Left hindlimb (tissue), 1 donor: Measurements from ENCODE around the gene KIFC3.
"Not testable (repeated sequence)": the region's sequence is repeated elsewhere in the genome, so short reads cannot be mapped to it uniquely, and the experiment has no call there.

Experiments used
- DNase-seq: peaks from one replicate; pipeline ENCODE4 v3.0.0-alpha.2; 2018

The KIFC3 gene

GRCh38 chr16:57750796-57751538, 51.3 kb downstream of the KIFC3 start:
- no peak for DNase-seq

- DNase-seq = no peak
Observed at GRCh38 chr16:57749856-57750452, 52.3 kb downstream of the KIFC3 start.

GRCh38 chr16:57749101-57749692, 53.1 kb downstream of the KIFC3 start:
- DNase-seq = no peak

GRCh38 chr16:57748596-57748995, 53.7 kb downstream of the KIFC3 start:
- no peak for DNase-seq

GRCh38 chr16:57747996-57748395, 54.3 kb downstream of the KIFC3 start:
- DNase-seq = no peak

- no peak for DNase-seq
Observed at GRCh38 chr16:57747496-57747895, 54.8 kb downstream of the KIFC3 start.

GRCh38 chr16:57747091-57747490, 55.2 kb downstream of the KIFC3 start:
- no peak for DNase-seq

GRCh38 chr16:57746316-57746715, 56.0 kb downstream of the KIFC3 start:
- DNase-seq = not testable (repeated sequence)

- DNase-seq = no peak
Observed at GRCh38 chr16:57745768-57746167, 56.5 kb downstream of the KIFC3 start.

GRCh38 chr16:57744642-57744903, 57.7 kb downstream of the KIFC3 start:
- DNase-seq = no peak

GRCh38 chr16:57743886-57744641, 58.2 kb downstream of the KIFC3 start:
- DNase-seq = no peak

GRCh38 chr16:57743458-57743857, 58.8 kb downstream of the KIFC3 start:
- no peak for DNase-seq

GRCh38 chr16:57742543-57742942, 59.7 kb downstream of the KIFC3 start:
- no peak for DNase-seq

- no peak for DNase-seq
Observed at GRCh38 chr16:57741660-57742191, 60.6 kb downstream of the KIFC3 start.

GRCh38 chr16:57740423-57741071, 61.7 kb downstream of the KIFC3 start:
- no peak for DNase-seq

GRCh38 chr16:57739756-57740422, 62.4 kb downstream of the KIFC3 start:
- DNase-seq = no peak

GRCh38 chr16:57738844-57739243, 63.4 kb downstream of the KIFC3 start:
- DNase-seq = no peak

GRCh38 chr16:57736419-57737351, 65.6 kb downstream of the KIFC3 start:
- DNase-seq = peak; percentile 77

- no peak for DNase-seq
Observed at GRCh38 chr16:57735755-57736418, 66.4 kb downstream of the KIFC3 start, which contains the start of gene KATNB1. KATNB1 (plus strand) TSS chr16:57735770; CDS start chr16:57737244, 1,474 bp downstream.

- DNase-seq = peak; percentile 99
Observed at GRCh38 chr16:57734925-57735754, 67.2 kb downstream of the KIFC3 start.
